ENCODE data around the gene EMC8. TPM values are rescaled to one million over a fixed set of nuclear protein-coding genes. Genes with fewer than 3 reads are reported as not detected.
"Not testable (repeated sequence)": the region's sequence is repeated elsewhere in the genome, so short reads cannot be mapped to it uniquely, and the experiment has no call there.

Gene EMC8
- polyA plus RNA-seq, 1 donor (not counting 4 experiments of a cell fraction or from before 2014, with no cell fraction given) = 38.5 TPM

DNA sequence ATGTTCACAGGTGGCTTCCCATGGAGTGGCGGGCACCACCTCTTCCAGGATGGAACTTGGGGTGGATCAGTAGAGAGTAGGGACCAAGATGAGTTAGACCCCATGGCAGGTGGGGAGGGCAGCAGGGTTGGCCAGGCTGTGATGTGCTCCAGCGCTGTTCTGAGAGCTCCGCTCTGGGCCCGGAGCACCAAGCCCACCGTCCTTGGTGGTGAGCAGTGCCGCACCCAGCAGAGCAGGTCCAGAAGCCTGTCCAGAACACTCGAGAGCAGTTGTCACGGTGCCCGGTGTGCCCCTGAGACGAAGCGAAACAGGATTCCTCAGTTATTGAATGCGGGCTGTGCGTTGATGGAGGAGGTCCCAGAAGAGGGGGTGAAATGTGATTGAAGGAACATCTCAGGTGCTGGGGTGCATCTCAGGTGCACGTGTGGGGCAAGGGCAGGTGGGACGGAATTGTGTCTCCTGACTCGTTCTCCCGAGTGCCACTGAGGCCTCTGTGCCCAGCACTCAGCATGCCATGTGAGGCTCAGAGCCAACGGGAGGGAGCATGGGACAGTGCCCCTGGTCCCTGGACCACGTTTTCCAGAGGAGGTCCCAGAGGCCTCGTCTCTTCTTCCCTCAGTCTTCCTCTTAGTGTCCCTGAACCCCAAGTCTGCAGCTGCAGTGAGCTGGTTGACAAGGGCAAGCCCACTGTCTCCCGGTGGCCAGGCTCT lies 39.7 kb upstream of the EMC8 start:
- no peak for FAIRE-seq
- Histone ChIP-seq H3K4me2 (ENCODE audit: control insufficient read depth, extremely low read depth, insufficient read depth, low read depth, low read length) (no peak overlapping the region), H3K9ac (ENCODE audit: control insufficient read depth, extremely low read depth, insufficient read depth, low read length) (no peak overlapping the region), H3K9me1 (ENCODE audit: control insufficient read depth, extremely low read depth, insufficient read depth, low read length) (no peaks in the 10 kb centered on the region), H3K4me3 (ENCODE audit: control insufficient read depth in 2 of 3, extremely low read depth in 1 of 3, insufficient read depth in 2 of 3, low read depth in 1 of 3, low read length in 3 of 3) (no peak overlapping the region), H3K4me1 (ENCODE audit: control insufficient read depth, extremely low read depth, insufficient read depth, low read length) (no peaks in the 10 kb centered on the region), H4K20me1 (ENCODE audit: control insufficient read depth, extremely low read depth, insufficient read depth, low read length) (no peaks in the 10 kb centered on the region), H3K79me2 (ENCODE audit: control insufficient read depth, insufficient read depth, low read length) (no peaks in the 10 kb centered on the region), H2AFZ (ENCODE audit: control insufficient read depth, low read length) (no peak overlapping the region), H3K27me3 (ENCODE audit: control insufficient read depth, extremely low read depth, insufficient read depth, low read length) (peaks cover 10% of the 10 kb centered on the region), H3K27ac (ENCODE audit: control insufficient read depth, insufficient read depth, low read length) (no peak overlapping the region), H3K9me3 (ENCODE audit: control insufficient read depth, low read depth, low read length) (peaks cover 2% of the 10 kb centered on the region), H3K36me3 (ENCODE audit: control insufficient read depth in 2 of 2, extremely low read depth in 1 of 2, insufficient read depth in 2 of 2, low read length in 2 of 2) (no peaks in the 10 kb centered on the region)
- dilution Hi-C loops (cut with MboI; ENCODE audit: extremely low pct_ligation_motif_present, low sequenced_read_pairs) = no loop called here
- DNase-seq (ENCODE audit: low read depth, low spot score) = no peak
- TF ChIP-seq, protein P1, sequence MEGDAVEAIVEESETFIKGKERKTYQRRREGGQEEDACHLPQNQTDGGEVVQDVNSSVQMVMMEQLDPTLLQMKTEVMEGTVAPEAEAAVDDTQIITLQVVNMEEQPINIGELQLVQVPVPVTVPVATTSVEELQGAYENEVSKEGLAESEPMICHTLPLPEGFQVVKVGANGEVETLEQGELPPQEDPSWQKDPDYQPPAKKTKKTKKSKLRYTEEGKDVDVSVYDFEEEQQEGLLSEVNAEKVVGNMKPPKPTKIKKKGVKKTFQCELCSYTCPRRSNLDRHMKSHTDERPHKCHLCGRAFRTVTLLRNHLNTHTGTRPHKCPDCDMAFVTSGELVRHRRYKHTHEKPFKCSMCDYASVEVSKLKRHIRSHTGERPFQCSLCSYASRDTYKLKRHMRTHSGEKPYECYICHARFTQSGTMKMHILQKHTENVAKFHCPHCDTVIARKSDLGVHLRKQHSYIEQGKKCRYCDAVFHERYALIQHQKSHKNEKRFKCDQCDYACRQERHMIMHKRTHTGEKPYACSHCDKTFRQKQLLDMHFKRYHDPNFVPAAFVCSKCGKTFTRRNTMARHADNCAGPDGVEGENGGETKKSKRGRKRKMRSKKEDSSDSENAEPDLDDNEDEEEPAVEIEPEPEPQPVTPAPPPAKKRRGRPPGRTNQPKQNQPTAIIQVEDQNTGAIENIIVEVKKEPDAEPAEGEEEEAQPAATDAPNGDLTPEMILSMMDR (optimal IDR thresholded peaks at IDR 0.05 in 1 of 3, IDR thresholded peaks at IDR 0.05 in 1 of 3, conservative IDR thresholded peaks at IDR 0.05 in 1 of 3; ENCODE audit: extremely low read depth in 1 of 3, insufficient read depth in 2 of 3, low read length in 3 of 3) = no peak
- TF ChIP-seq EZH2 (IDR thresholded peaks at IDR 0.05; ENCODE audit: low read length) = no peak

DNA sequence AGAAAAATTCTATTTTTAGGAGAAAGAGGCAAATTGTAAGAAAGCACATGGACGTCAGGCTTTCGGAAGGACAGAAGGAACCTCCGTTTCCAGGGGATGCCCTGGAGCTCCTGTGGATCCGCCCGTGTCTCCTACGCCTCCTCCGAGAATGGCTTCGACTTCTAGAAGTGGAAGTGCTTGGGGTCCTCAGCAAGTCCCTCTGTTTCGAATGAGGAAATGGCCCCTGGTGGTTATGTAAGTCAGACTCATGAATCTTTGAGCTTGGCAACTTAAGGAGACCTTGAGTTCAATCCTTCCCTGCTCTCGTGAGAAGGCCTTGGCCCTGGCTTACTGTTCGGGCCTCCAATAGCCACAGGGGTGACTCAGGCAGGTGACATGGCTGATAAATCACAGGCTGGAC lies 39.0 kb upstream of the EMC8 start:
- Histone ChIP-seq H3K9me1 (ENCODE audit: control insufficient read depth, extremely low read depth, insufficient read depth, low read length) (no peaks in the 10 kb centered on the region), H3K4me1 (ENCODE audit: control insufficient read depth, extremely low read depth, insufficient read depth, low read length) (no peaks in the 10 kb centered on the region), H3K4me2 (ENCODE audit: control insufficient read depth, extremely low read depth, insufficient read depth, low read depth, low read length) (no peak overlapping the region), H3K27me3 (ENCODE audit: control insufficient read depth, extremely low read depth, insufficient read depth, low read length) (peaks cover 10% of the 10 kb centered on the region), H3K36me3 (ENCODE audit: control insufficient read depth in 2 of 2, extremely low read depth in 1 of 2, insufficient read depth in 2 of 2, low read length in 2 of 2) (no peaks in the 10 kb centered on the region), H3K27ac (ENCODE audit: control insufficient read depth, insufficient read depth, low read length) (no peak overlapping the region), H3K9me3 (ENCODE audit: control insufficient read depth, low read depth, low read length) (peaks cover 2% of the 10 kb centered on the region), H3K4me3 (ENCODE audit: control insufficient read depth in 2 of 3, extremely low read depth in 1 of 3, insufficient read depth in 2 of 3, low read depth in 1 of 3, low read length in 3 of 3) (no peak overlapping the region), H3K9ac (ENCODE audit: control insufficient read depth, extremely low read depth, insufficient read depth, low read length) (no peak overlapping the region), H3K79me2 (ENCODE audit: control insufficient read depth, insufficient read depth, low read length) (no peaks in the 10 kb centered on the region), H4K20me1 (ENCODE audit: control insufficient read depth, extremely low read depth, insufficient read depth, low read length) (no peaks in the 10 kb centered on the region), H2AFZ (ENCODE audit: control insufficient read depth, low read length) (no peak overlapping the region)
- FAIRE-seq (no peak), DNase-seq (ENCODE audit: low read depth, low spot score) (no peak)
- dilution Hi-C loops (cut with MboI; ENCODE audit: extremely low pct_ligation_motif_present, low sequenced_read_pairs) = no loop called here
- TF ChIP-seq EZH2 (IDR thresholded peaks at IDR 0.05; ENCODE audit: low read length) = no peak
- TF ChIP-seq, protein P1 (optimal IDR thresholded peaks at IDR 0.05 in 1 of 3, IDR thresholded peaks at IDR 0.05 in 1 of 3, conservative IDR thresholded peaks at IDR 0.05 in 1 of 3; ENCODE audit: extremely low read depth in 1 of 3, insufficient read depth in 2 of 3, low read length in 3 of 3) = no peak

DNA sequence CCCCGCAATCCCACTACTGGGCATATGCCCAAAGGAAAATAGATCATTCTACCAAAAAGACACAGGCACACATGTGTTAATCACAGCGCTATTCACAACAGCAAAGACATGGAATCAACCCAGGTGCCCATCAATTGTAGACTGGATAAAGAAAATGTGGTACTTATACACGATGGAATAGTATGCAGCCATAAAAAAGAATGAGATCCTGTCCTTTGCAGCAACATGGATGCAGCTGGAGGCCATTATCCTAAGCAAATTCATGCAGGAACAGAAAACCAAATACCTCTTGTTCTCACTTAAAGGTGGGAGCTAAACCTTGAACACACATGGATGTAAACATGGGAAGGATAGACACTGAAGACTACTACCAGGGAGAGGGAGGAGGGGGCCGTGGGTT lies 38.3 kb upstream of the EMC8 start:
- peaks cover 10% of the 10 kb centered on the region for H3K27me3 ChIP-seq (ENCODE audit: control insufficient read depth, extremely low read depth, insufficient read depth, low read length)
- H3K79me2 ChIP-seq (ENCODE audit: control insufficient read depth, insufficient read depth, low read length); H3K9me1 ChIP-seq (ENCODE audit: control insufficient read depth, extremely low read depth, insufficient read depth, low read length); H3K4me2 ChIP-seq (ENCODE audit: control insufficient read depth, extremely low read depth, insufficient read depth, low read depth, low read length); H4K20me1 ChIP-seq (ENCODE audit: control insufficient read depth, extremely low read depth, insufficient read depth, low read length); dilution Hi-C loops (cut with MboI; ENCODE audit: extremely low pct_ligation_motif_present, low sequenced_read_pairs); H2AFZ ChIP-seq (ENCODE audit: control insufficient read depth, low read length); H3K9ac ChIP-seq (ENCODE audit: control insufficient read depth, extremely low read depth, insufficient read depth, low read length); H3K9me3 ChIP-seq (ENCODE audit: control insufficient read depth, low read depth, low read length); FAIRE-seq; H3K4me3 ChIP-seq (ENCODE audit: control insufficient read depth in 2 of 3, extremely low read depth in 1 of 3, insufficient read depth in 2 of 3, low read depth in 1 of 3, low read length in 3 of 3); H3K4me1 ChIP-seq (ENCODE audit: control insufficient read depth, extremely low read depth, insufficient read depth, low read length); H3K27ac ChIP-seq (ENCODE audit: control insufficient read depth, insufficient read depth, low read length); DNase-seq (ENCODE audit: low read depth, low spot score); H3K36me3 ChIP-seq (ENCODE audit: control insufficient read depth in 2 of 2, extremely low read depth in 1 of 2, insufficient read depth in 2 of 2, low read length in 2 of 2): not testable (repeated sequence)
